Prostate gland (tissue), 2 donors: ENCODE measurements around the gene PRAMEF2.

Source experiments
- CTCF ChIP-seq, 4 experiments: fragments of 200-600 bp in 2 of 4; fragments of 450-650 bp in 2 of 4; sonication (generic) in 2 of 4; IDR thresholded peaks; 1 replicate in 3 of 4; 2 replicates in 1 of 4; pipeline ENCODE4 v1.5.1; 2016 to 2019; ENCODE audit warnings: antibody characterized with exemption in 4 of 4, mild to moderate bottlenecking in 2 of 4, moderate library complexity in 2 of 4
- POLR2A ChIP-seq: fragments of 450-650 bp; IDR thresholded peaks from one replicate; pipeline ENCODE4 v1.6.1; 2016; ENCODE audit warnings: antibody characterized with exemption, mild to moderate bottlenecking
- POLR2AphosphoS5 ChIP-seq: sonication (generic); formaldehyde crosslinking; IDR thresholded peaks from one replicate; pipeline ENCODE4 v1.6.1; 2017; ENCODE audit warnings: antibody characterized with exemption

GRCh38 chr1:12810691-12811408 lies 46.0 kb upstream of the PRAMEF2 start:
- TF ChIP-seq CTCF (IDR thresholded peaks at IDR 0.05) (no peak), POLR2AphosphoS5 (no peak), POLR2A (no peak)
